Effector CD8-positive, alpha-beta T cell (primary cell): Measurements from ENCODE around the gene SH3PXD2B.
"Not testable (repeated sequence)": the region's sequence is repeated elsewhere in the genome, so short reads cannot be mapped to it uniquely, and the experiment has no call there.

Experiments
- DNase-seq: peaks from one replicate; lab custom pipeline; 2025; lab: John Stamatoyannopoulos, UW

The SH3PXD2B gene

DNA sequence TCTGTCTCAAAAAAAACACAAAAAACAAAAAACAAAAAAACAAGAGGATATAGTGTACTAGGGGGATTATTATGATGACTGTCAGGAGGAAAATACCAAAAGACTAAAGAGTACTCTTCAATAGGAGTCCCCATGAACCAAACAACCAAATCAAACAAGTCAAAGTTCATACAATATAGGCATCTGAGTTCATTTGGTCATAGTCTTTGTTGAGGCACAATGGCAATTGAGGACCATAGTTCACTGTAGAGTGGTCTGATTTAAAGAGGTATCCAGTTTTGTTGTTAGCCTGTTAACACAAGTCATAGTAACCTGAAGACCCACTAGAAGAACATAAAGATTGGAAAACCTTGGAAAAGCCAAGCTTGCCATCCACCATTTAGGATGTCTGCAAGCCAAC is 159.5 kb downstream of the SH3PXD2B start:
- DNase-seq, result no peak

DNA sequence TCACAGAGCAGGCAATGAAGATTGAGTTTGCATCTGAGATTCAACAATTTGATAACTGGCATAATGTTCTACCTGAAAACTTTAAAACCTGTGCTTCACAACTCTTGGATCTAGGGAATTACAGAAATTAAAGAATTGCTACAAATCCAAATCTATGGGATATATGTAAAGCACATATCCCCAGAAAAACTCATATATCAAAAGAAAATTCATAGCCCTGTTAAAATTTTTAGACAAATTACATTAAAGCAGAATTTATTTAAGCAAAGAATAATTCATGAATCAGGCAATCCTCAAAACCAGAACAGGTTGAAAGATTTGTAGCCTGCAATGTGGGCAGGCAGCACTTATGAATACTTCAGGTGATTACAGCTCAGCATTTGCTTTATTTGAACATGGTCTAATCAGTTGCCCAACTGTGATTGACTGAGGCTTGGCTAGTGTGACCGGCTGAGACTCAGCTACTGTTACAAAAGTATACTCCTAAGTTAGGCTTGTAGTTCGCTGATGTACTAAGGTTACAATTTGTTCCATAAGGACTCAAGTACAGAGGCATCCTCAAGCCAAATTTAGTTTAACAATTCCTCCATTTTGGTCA is 160.5 kb downstream of the SH3PXD2B start:
- no peak for DNase-seq

DNA sequence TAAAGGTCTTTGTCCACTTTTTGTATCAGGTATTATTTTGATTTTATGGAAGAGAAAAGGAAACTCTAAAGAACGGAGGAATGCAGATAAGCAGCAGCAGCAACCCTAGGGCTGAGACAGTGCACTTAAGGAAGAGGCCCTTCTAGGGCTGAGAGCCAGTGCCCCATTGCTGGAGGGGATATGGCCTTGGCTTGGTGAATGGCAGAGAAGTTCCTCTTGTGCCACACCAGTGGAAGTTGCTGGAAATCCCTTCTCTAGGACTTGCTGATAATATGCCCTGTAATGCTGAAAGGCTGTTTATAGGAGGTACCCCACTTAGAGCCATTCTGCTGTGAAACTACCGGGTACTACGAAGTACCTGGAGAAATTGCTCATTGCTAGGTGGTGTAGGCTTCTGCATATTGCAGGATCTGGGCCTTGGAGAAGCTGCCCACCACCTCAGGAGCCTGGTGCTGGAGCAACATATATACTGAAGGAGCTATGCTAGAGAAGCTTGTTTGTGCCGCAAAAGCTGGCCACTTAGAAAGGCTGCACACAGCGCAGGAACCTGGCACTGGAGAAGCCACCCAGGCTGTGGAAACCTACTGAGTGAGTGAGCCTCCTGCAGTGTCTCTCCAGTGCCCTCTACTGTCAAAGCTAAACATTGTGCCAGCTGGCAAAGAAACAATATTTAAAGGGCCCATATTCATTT is 161.1 kb downstream of the SH3PXD2B start:
- peak; percentile 7 for DNase-seq

DNA sequence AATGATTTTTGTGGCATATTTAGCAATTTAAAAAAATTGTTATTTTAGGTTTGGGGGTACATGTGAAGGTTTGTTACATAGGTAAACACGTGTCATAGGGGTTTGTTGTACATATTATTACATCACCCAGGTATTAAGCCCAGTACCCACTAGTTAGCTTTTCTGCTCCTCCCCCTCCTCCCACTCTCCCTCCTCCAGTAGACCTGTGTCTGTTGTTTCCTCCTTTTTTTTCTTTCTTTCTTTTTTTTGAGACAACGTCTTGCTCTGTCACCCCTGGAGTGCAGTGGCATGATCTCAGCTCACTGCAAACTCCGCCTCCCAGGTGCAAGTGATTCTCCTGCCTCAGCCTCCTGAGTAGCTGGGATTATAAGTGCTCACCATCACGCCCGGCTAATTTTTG is 162.5 kb downstream of the SH3PXD2B start:
- not testable (repeated sequence) for DNase-seq

DNA sequence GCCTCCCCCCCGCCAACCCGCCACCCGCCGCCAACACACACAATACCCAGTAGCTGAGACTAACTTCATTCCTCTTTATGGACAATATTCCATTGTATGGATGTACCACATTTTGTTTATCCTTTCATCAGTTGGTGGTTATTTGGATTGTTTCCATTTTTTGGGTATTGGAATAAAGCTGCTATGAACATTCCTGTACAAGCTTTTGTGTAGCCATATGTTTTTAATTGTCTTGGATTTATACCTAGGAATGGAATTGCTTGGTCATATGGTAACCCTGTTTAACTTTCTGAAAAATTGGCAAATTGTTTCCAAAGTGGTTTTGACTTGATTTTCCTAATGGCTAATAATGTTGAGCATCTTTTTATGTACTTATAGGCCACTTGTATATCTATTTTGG is 165.9 kb downstream of the SH3PXD2B start:
- no peak for DNase-seq

DNA sequence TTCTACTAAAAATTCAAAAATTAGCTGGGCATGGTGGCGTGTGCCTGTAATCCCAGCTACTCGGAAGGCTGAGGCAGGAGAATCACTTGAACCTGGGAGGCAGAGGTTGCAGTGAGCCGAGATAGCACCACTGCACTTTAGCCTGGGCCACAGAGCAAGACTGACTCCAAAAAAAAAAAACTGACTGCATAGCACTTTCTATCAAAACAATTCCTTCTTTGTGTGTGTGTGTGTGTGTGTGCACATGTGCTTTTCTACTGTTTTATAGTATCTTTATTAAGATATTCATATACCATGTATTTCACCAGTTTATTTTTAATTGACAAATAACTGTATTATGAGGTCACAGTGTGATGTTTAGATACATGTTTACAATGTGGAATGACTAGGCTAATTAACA is 167.2 kb downstream of the SH3PXD2B start:
- not testable (repeated sequence) for DNase-seq

DNA sequence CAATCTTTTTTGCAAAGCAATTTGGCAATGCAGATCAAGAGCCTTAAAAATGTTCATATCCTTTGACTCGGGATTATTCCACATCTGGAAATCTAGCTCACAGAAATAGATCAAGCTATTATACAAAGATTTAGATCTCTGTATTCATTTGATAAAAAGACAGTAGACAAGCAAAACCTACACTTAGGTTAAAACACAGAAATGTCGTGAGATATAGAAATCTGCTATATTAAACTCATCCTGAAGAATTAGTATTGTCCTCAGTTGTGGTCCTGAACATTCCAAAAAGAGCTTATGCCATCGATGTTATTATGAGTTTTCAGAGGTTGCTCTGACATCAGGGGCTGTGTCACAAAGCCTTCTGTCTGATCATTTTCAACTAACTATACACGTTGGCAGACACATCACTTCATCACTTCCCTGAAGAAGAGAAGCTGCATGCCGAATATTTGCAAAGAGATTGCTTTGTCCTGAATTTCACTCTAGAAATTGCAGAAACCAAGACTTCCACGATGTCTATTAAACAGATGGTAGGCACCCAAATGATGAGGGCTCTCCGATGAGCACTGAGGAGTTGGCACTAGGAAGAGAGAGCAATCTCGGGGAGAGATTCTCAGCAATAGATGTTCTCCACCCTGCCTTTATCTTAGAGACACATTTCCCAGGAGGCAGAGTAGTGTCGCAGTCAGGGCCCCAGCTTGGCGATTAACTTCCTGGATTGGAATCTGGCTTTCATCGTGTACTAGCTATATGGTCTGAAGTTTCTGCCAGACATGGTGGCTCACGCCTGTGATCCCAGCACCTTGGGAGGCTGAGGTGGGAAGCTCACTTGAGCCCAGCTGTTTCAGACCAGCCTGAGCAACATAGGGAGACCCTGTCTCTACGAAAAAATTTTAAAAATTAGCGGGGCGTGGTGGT is 168.8 kb downstream of the SH3PXD2B start:
- no peak for DNase-seq

DNA sequence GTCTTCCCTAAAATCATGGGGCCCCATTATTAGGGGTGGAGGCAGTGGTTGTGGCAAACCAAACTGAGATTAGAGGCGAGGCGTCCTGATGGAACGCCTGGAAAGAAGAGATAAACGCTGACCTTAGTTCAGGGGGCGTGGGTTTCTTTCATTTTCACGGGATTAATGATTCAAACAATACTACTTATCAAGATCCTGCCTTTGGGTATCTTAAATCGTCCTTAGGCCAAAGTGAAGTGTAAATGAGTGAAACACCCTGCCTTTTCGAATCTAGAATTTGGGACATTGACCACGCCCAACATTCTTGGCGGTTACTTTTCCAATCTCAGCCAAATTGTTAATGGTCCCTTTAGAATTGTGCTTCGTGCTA is 169.7 kb downstream of the SH3PXD2B start:
- no peak for DNase-seq

DNA sequence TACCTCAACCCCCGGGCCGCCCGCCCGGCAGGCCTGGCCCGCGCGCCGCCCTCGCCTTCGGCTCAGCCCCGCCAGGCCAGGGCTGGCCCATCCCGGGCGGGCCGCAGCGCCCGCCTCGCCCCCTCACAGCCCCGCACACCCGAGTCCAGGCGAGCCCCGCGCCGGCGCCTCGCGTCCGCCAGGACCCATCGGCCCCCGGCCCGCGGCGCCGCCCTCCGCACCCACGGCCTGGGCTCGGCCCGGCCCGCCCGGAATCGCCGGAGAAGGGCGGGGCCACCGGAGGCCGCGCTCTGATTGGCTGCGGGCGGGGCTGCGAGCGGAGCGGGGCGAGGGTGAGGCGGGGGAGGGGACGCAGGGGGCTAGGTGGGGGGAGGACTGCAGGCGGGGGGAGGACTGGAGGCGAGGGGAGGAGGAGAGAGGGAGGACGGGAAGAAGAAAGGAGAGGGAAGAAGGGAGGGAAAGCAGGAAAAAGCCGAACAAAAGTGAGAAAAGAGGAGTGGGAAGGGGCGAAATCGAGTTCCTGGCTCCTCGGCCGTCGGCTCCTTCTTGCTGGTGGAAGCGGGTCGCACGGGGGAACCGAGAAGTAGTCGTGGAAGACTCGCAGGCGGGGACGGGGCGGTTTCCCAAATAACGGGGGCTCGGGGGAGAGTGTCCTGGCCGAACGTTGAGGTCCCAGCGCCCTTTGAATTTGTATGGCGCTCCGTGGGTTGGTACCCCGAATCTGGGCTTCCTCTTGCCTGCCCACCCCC is 170.3 kb downstream of the SH3PXD2B start:
- DNase-seq, result peak; percentile 61

DNA sequence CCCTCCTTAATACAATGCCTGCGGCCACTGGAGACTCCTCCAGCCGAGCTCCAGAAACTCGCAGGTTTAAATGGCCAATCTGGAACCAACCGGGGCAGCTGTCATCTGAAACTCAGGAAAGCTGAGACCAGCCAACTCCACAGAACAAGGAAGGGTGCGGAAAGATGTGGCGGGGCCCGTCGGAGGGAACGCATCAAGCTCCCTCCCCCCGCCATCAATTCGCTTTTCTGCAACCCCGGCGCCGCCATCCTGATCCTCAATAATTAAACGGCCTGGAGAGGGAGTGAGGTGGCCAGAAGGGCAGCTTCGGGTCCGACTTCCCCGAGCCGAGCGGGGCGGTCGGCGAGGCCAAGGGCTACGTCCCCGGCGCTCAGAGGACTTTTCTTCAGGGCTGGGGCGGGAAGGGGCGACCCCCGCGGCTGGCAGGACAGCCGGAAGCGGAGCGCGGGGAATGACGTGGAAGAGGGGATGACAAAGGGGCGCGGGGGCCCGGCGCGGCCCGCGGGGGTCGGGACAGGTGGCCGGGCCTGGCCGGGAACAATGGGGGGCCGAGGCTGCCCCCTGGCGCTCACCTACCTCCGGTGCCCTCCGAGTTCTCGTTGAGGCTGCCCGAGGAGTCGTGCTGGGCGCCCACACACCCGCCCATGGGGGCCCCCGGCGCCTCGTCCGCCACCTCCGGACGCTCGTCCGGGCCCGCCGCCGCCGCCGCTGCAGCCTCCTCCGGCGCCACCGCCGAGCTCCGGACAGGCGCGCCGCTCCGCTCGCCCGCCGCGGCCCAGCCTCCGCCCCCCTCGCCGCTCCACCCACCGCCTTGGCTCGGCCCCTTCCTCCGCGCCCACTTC is 171.1 kb downstream of the SH3PXD2B start, which contains the start of gene UBTD2:
Gene UBTD2, minus strand, starts transcription at position 745 of the 842 bp plus-strand sequence. Its CDS starts 99 bp downstream, at position 646.
- DNase-seq, result peak; percentile 46

DNA sequence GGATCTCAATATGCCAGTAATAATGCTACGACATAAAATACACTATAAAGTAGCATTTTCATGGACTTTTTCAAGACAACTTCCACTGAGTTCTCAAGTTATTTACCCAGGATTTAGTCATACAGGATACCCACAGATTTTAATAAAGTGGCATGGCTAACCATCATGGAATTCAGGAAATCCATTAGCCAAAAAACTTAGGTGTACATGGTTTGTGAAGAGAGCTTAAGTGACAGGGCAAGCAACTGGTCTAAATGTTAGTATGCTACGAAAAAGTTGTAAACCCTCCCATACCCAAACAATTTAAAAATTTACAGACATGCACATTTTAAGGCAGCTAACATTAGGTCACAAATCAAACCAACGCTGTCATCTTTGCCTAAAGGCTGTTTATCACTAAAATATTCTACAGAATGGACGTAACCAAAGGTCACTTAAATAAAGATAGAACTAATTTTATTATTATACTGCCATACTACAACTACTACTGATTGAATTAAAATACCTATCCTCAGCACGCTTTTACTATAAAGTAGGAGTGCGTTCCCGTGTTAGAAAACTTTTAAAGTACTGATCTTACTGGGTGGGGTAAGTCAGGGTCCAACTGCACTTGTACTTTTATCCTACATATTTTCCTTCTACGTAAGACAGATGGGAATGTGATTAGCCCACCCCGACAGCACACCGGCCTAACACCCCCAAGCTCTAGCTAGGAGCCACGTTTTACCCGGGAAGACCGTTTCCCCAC is 171.9 kb downstream of the SH3PXD2B start:
- DNase-seq, result no peak

DNA sequence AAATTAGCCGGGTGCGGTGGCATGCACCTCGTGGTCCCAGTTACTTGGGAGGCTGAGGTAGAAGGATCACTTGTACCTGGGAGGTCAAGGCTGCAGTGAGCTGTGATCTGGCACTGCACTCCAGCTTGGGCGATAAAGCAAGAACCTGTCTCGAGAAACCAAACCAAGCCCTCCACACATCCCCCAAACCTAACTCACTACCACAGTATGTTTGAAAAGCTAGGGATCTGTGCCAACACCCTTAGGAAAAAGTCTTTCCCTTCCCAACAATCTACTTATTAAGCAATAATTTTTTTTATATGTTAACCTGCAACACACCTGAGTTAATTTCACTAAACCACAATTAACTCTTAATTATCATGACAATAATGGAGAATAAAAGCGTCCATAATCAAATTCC is 173.0 kb downstream of the SH3PXD2B start:
- DNase-seq, result no peak

DNA sequence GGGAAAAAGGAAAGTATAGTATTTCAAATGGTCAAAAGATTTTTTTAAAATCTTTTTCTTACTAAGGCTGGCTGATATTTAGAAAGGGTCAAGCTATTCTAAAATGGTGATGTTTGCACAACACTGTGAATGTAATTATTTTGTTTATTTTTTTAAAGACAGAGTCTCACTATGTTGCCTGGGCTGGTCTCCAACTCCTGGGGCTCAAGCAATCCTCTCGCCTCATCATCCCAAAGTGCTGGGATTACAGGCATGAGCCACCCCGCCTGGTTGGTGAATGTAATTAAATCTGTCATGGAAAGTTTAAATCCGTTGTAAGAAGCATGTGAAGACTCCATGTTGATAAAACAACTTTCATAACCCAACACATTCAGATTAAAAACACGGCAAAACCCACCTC is 173.4 kb downstream of the SH3PXD2B start:
- DNase-seq, result no peak

DNA sequence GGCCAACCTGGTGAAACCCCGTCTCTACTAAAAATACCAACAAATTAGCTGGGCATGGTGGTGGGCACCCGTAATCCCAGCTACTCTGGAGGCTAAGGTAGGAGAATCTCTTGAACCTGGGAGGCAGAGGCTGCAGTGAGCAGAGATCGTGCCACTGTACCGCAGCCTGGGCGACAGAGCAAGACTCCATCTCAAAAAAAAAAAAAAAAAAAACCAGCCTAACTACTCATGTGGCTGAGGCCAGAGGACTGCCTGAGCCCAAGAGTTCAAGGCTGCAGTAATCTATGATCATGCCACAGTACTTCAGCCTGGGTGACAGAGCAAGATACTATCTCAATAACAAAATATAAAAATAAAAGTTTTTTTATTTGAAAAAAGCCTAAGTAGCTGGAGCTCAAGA is 174.0 kb downstream of the SH3PXD2B start:
- no peak for DNase-seq

DNA sequence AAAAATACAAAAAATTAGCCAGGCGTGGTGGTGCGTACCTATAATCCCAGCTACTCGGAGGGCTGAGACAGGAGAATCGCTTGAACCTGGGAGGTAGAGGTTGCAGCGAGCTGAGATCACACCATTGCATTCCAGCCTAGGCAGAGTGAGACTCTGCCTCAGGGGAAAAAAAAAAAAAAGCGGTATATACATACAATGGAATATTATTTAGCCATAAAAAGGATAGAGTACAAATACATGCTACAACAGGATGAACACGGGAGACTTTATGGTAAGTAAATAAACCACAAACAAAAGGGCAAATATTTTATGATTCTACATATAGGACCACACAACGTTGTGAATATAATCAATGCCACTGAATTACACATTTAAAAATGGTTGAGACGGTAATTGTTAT is 176.0 kb downstream of the SH3PXD2B start:
- no peak for DNase-seq

DNA sequence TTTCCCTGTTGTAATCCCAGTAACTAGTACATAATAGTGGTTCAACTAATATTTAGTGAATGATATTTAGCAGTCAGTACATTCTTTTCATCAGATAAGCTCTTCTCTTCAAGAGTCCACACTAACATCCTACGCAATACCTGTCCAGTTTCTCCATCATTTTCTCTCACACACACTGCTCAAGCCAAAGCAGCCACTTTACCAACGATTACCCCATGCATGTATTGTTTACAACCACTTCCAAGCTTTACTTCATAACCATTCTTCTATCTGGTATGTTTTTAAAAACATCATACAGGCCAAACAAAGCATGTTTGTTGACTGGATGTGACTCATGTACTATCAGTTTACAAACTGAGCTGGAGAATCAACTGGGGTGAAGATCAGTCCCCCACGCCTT is 178.1 kb downstream of the SH3PXD2B start:
- no peak for DNase-seq
